B cell (primary cell): Measurements from ENCODE around the gene SNAP47.

Experiments used
- EZH2 ChIP-seq: IDR thresholded peaks from 2 replicates; pipeline ENCODE4 v1.6.1; 2012; ENCODE audit warnings: borderline replicate concordance, low read depth, mild to moderate bottlenecking, moderate library complexity, low read length; ENCODE audit not compliant: insufficient read depth, poor library complexity, severe bottlenecking
- TF ChIP-seq, protein P1 (sequence below): fragments of 200-600 bp; IDR thresholded peaks from one replicate; pipeline ENCODE4 v1.8.0; 2022; ENCODE audit warnings: antibody characterized with exemption, mild to moderate bottlenecking

DNA sequence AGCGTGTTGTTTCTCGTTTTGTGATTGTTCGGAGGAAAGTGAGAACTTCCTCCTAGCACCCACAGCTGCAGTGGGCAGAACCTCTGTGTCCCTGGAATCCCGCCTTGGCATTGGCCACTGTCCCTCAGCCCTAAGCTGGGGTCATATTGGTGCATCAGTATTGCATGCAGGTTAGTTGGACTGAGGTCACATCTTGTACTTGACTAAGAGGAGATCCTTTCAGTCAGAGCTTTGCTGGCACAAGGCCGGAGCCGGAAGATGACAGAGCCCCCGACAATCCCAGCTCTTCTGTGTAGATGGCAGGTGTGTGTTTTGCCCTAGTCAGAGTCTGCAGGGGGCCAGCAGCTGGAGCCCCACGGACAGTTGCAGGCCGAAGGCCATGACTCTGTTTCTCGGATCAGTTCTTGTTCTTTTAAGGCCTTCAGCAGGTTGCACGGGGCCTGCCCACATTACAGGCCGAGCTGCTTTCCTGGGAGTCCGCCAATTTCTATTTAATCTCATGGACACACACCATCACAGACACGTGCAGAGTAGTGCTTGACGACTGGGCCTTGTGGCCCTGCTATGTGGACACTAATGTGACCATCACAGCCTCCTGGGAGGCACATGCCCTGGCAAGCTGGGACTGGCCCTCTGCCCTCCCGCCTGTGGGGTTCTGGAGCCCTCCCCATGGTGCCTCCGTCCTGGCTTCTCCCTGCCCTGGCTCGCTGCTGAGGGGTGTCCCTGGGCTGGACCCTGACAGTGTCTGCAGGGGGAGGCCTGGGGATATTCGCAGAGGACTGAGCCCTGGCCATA, 14.9 kb downstream of the SNAP47 start:
- TF ChIP-seq, protein P1, sequence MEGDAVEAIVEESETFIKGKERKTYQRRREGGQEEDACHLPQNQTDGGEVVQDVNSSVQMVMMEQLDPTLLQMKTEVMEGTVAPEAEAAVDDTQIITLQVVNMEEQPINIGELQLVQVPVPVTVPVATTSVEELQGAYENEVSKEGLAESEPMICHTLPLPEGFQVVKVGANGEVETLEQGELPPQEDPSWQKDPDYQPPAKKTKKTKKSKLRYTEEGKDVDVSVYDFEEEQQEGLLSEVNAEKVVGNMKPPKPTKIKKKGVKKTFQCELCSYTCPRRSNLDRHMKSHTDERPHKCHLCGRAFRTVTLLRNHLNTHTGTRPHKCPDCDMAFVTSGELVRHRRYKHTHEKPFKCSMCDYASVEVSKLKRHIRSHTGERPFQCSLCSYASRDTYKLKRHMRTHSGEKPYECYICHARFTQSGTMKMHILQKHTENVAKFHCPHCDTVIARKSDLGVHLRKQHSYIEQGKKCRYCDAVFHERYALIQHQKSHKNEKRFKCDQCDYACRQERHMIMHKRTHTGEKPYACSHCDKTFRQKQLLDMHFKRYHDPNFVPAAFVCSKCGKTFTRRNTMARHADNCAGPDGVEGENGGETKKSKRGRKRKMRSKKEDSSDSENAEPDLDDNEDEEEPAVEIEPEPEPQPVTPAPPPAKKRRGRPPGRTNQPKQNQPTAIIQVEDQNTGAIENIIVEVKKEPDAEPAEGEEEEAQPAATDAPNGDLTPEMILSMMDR: no peak
- no peak for TF ChIP-seq EZH2
